ENCODE data around the gene WWOX. TPM values are rescaled to one million over a fixed set of nuclear protein-coding genes. Genes with fewer than 3 reads are reported as not detected.

The WWOX gene
- total RNA-seq, 1 experiment from 2014 or later = 79.9 TPM

DNA sequence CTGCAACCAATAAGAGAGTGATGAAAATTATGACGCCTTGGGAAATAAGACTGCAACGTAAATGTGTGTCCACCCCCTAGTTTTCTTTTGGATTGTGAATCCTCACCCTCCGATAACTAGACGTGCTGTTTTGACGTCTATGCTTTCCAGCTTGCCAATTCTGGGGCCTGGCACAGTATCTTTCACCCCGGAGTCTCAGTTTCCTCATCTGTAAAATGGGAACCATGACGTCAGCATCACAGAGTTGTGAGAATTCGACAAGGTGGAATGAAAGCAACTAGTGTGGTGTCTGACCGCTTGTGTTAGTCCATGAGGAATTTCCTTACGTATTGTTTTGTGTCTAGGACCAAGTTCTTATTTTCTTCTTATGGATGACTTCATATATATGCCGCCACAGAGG is 37.7 kb downstream of the WWOX start:
- POLR2A ChIA-PET (ENCODE audit: low non-redundant PET) = no interaction called here
- Histone ChIP-seq H3K9me3 (ENCODE audit: low read depth, low read length, poor library complexity, severe bottlenecking) (peaks cover 6% of the 10 kb centered on the region), H3K4me3 (ENCODE audit: low read depth, low read length, poor library complexity, severe bottlenecking) (no peak overlapping the region), H3K27ac (ENCODE audit: low read depth, low read length, poor library complexity, severe bottlenecking) (no peak overlapping the region), H3K36me3 (ENCODE audit: insufficient read depth, low read length, poor library complexity, severe bottlenecking) (no peaks in the 10 kb centered on the region), H3K27me3 (replicated peaks; ENCODE audit: insufficient read depth, low read depth, low read length, poor library complexity) (no peaks in the 10 kb centered on the region), H3K4me1 (ENCODE audit: insufficient read depth, low read length, poor library complexity, severe bottlenecking) (no peaks in the 10 kb centered on the region)
- TF ChIP-seq EZH2 (IDR thresholded peaks at IDR 0.05; ENCODE audit: borderline replicate concordance, low read depth, low read length, poor library complexity, severe bottlenecking) = no peak
- TF ChIP-seq, protein P1, sequence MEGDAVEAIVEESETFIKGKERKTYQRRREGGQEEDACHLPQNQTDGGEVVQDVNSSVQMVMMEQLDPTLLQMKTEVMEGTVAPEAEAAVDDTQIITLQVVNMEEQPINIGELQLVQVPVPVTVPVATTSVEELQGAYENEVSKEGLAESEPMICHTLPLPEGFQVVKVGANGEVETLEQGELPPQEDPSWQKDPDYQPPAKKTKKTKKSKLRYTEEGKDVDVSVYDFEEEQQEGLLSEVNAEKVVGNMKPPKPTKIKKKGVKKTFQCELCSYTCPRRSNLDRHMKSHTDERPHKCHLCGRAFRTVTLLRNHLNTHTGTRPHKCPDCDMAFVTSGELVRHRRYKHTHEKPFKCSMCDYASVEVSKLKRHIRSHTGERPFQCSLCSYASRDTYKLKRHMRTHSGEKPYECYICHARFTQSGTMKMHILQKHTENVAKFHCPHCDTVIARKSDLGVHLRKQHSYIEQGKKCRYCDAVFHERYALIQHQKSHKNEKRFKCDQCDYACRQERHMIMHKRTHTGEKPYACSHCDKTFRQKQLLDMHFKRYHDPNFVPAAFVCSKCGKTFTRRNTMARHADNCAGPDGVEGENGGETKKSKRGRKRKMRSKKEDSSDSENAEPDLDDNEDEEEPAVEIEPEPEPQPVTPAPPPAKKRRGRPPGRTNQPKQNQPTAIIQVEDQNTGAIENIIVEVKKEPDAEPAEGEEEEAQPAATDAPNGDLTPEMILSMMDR (conservative IDR thresholded peaks at IDR 0.05; ENCODE audit: low read depth, low read length) = no peak
- intact Hi-C loops (cut with micrococcal nuclease; ENCODE audit: unreplicated experiment) = no loop called here
- CTCF ChIA-PET = no interaction called here
- DNase-seq (ENCODE audit: low spot score) = no peak
- no TSS peak for BruUV-seq (replicated peaks)

DNA sequence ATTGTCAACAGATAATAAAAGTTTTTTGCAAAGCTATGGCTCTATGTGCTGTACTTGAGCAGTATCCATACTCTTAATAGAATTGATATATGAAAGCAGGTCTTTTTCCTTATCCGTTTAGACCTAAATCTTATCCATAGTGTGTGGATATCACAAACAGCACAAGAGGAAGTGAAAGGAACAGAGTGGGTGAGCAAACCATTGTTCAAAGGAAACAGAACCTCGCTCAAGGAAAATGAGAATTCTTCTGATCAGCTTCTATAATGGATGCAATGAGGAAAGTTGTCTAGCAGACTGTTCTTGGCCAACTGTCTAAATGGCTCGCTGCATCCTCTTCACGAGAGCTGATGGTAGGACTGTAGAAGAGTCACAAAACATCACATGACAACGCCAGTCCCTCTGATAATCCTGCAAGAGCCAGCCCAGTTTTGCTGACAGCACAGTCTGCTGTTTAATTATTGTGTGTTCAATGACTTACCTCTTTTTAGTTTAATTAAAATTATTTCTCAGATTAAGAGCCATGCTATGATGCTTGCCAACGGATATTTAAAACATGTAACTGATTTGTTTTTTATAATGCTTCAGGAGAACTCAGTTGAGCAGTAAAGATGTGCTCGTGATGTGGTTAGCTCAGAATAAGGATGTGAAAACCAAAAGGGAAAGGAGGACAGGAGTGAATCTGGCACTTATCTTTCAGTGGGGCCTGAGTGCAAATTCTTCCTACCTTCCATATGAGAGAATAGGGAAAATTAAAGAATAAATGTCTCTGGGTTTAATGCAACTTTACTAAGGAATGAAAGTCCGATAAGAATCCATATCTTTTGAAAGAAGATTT is 38.5 kb downstream of the WWOX start:
- H3K27ac ChIP-seq (ENCODE audit: low read depth, low read length, poor library complexity, severe bottlenecking) = no peak overlapping the region
- no peak overlapping the region for H3K4me3 ChIP-seq (ENCODE audit: low read depth, low read length, poor library complexity, severe bottlenecking)
- no peaks in the 10 kb centered on the region for H3K36me3 ChIP-seq (ENCODE audit: insufficient read depth, low read length, poor library complexity, severe bottlenecking)
- intact Hi-C loops (cut with micrococcal nuclease; ENCODE audit: unreplicated experiment) = no loop called here
- ChIA-PET POLR2A (ENCODE audit: low non-redundant PET) (no interaction called here), CTCF (no interaction called here)
- H3K27me3 ChIP-seq (replicated peaks; ENCODE audit: insufficient read depth, low read depth, low read length, poor library complexity) = no peaks in the 10 kb centered on the region
- H3K9me3 ChIP-seq (ENCODE audit: low read depth, low read length, poor library complexity, severe bottlenecking) = peaks cover 6% of the 10 kb centered on the region
- no peaks in the 10 kb centered on the region for H3K4me1 ChIP-seq (ENCODE audit: insufficient read depth, low read length, poor library complexity, severe bottlenecking)
- TF ChIP-seq EZH2 (IDR thresholded peaks at IDR 0.05; ENCODE audit: borderline replicate concordance, low read depth, low read length, poor library complexity, severe bottlenecking) = no peak
- TF ChIP-seq, protein P1 (conservative IDR thresholded peaks at IDR 0.05; ENCODE audit: low read depth, low read length) = no peak
- no TSS peak for BruUV-seq (replicated peaks)
- no peak for DNase-seq (ENCODE audit: low spot score)

DNA sequence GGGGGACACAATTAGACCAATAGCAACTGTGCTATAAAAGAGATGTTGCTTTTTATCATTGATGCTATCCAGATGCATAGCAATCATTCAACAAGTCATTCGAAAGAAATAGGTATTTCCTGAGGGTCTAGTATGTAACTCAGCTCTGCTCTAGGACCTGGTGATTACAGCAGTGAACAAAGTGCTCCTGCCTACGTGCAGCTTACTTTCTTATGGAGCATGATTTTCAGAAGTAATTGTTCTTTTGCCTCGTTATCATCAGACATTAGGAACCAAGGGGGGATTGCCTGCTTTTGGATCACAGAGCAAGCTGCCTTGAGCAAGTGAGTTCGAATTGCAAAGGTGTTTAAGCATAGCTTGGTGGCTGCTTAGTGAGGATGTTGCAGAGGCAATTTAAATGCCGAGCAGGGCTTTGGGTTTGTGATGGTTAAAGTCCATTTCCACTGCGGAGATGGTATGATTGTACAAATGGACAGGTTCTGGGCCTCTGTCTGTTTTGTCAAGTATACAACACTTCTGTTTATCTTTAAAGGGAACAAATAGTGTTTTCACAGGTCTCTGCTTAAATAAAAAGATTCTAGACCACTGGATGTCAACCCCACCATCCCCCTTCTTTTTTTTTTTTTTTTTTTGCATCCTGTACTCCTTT is 41.5 kb downstream of the WWOX start:
- H3K27me3 ChIP-seq (replicated peaks; ENCODE audit: insufficient read depth, low read depth, low read length, poor library complexity) = no peaks in the 10 kb centered on the region
- ChIA-PET CTCF (no interaction called here), POLR2A (ENCODE audit: low non-redundant PET) (no interaction called here)
- H3K27ac ChIP-seq (ENCODE audit: low read depth, low read length, poor library complexity, severe bottlenecking) = no peak overlapping the region
- H3K36me3 ChIP-seq (ENCODE audit: insufficient read depth, low read length, poor library complexity, severe bottlenecking) = no peaks in the 10 kb centered on the region
- TF ChIP-seq, protein P1 (conservative IDR thresholded peaks at IDR 0.05; ENCODE audit: low read depth, low read length) = no peak
- TF ChIP-seq EZH2 (IDR thresholded peaks at IDR 0.05; ENCODE audit: borderline replicate concordance, low read depth, low read length, poor library complexity, severe bottlenecking) = no peak
- peaks cover 6% of the 10 kb centered on the region for H3K9me3 ChIP-seq (ENCODE audit: low read depth, low read length, poor library complexity, severe bottlenecking)
- H3K4me3 ChIP-seq (ENCODE audit: low read depth, low read length, poor library complexity, severe bottlenecking) = no peak overlapping the region
- no peak for DNase-seq (ENCODE audit: low spot score)
- intact Hi-C loops (cut with micrococcal nuclease; ENCODE audit: unreplicated experiment) = no loop called here
- BruUV-seq (replicated peaks) = no TSS peak
- no peaks in the 10 kb centered on the region for H3K4me1 ChIP-seq (ENCODE audit: insufficient read depth, low read length, poor library complexity, severe bottlenecking)

Measured in A673 (cell line).